ENCODE measurements around the gene ACSL6.

The ACSL6 gene, protein sequence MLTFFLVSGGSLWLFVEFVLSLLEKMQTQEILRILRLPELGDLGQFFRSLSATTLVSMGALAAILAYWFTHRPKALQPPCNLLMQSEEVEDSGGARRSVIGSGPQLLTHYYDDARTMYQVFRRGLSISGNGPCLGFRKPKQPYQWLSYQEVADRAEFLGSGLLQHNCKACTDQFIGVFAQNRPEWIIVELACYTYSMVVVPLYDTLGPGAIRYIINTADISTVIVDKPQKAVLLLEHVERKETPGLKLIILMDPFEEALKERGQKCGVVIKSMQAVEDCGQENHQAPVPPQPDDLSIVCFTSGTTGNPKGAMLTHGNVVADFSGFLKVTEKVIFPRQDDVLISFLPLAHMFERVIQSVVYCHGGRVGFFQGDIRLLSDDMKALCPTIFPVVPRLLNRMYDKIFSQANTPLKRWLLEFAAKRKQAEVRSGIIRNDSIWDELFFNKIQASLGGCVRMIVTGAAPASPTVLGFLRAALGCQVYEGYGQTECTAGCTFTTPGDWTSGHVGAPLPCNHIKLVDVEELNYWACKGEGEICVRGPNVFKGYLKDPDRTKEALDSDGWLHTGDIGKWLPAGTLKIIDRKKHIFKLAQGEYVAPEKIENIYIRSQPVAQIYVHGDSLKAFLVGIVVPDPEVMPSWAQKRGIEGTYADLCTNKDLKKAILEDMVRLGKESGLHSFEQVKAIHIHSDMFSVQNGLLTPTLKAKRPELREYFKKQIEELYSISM

DNA sequence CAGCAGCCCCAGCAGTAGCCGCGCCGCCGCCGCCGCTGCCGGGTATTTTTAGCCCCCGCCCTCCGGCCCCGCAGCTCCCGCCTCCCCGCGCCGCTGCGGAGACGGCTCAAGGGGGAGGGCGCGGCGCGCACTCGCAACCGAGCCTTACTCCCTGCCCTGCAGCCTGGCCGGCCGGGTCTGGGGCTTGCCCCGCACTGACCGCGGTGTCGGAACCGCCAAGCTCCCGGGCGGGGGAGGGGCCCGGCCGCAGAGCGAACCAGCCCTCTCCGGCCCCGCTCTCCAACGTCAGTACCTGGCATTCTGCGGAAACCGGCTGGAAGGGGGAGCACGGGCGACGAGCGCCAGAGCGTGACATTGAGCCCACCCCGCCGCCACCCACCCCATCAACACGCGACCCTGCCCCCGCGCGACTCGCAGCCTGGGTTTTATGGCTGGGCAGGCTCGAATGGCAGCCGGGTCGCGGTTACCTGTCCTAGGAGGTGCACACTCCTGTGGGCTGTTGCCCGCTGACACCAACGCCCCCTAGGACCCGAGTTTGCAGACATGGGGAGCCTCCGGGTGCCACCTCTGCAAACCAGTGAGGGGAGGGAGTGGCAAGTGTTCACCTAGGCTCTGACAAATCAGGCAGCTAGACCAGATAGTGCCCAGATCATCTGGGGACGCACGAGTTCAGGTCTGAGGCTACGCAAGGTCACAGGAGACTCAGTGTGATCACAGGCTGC lies at the start of gene ACSL6:
ACSL6 (minus strand) TSS at position 37 of the 722 bp plus-strand sequence. CDS start 105 bp downstream, outside the sequence.
- no peak for DNase-seq

DNA sequence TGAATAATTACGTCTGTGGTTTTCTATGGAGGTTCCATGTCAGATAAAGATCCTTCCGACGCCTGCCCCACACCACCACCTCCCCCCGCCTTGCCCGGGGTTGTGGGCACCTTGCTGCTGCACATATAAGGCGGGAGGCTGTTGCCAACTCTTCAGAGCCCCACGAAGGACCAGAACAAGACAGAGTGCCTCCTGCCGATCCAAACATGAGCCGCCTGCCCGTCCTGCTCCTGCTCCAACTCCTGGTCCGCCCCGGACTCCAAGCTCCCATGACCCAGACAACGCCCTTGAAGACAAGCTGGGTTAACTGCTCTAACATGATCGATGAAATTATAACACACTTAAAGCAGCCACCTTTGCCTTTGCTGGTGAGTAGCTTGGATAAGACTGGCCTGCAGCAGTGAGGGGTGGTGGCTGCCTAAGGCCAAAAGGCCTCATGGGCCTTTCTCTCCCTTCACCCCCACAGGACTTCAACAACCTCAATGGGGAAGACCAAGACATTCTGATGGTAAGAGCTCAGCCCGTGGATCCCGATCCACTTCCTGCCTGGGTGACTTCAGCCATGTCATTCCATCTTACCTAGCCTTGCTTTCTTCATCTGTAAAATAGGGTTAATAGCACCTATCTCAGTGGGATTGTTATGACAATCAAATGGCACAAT lies 49.2 kb upstream of the ACSL6 start, which contains the start of gene IL3:
IL3 (plus strand) TSS at position 155 of the 661 bp plus-strand sequence; CDS start at position 207, 52 bp downstream.
- no peak for DNase-seq

DNA sequence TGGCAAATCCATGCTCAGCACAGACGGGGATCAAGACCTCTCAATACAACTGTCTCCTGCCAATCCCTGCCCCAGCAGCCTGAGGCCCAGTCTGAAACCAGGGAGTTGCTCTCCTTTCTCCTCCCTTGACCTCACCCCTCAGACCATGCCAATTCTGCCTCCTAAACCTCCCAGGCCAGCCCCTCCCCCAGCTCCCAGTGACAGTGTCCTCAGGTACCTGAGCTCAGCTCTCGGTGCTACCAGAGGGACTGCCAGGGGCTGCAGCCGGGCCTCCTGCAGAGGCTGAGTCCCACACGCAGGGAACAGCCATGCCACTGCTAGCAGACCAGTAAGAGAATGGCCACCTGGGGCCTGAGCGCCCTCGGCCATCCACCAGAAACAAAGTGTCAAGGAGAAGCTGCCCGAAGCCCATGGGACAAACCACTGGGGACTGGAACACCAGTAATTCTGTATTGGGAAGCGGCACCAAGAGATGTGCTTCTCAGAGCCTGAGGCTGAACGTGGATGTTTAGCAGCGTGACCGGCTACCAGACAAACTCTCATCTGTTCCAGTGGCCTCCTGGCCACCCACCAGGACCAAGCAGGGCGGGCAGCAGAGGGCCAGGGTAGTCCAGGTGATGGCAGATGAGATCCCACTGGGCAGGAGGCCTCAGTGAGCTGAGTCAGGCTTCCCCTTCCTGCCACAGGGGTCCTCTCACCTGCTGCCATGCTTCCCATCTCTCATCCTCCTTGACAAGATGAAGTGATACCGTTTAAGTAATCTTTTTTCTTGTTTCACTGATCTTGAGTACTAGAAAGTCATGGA lies 48.4 kb upstream of the ACSL6 start:
- no peak for DNase-seq

DNA sequence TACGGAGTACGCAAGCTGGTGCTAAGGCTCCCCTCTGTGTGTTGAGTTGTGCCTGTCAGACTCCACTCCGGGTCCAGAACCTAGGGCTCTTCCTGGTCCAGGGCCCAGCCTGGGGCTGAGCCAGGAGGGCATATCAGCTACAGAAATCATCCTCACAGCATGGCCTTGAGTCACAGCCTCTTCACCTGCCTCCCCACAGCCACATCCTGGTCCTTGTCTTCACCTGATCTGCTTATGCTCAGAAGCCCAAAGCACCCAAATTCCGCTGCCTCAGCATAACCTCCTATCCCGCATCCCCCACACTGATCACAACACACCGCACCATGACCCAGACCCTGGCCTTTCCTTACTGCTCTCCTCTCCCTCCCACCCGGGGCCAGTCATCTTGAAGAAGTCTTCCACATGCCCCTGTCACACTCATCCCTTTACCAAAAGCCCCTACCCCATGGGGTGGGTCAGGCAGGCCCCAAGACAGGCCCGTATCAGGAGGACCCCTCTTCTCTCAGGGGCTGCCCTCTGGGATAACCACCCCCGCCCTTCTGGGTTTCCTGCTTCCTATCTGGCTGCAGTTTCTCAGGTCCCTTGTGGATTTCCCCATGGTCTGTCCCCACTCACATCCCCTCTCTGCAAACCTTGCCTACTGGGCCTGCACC lies 47.7 kb upstream of the ACSL6 start:
- DNase-seq, result no peak

DNA sequence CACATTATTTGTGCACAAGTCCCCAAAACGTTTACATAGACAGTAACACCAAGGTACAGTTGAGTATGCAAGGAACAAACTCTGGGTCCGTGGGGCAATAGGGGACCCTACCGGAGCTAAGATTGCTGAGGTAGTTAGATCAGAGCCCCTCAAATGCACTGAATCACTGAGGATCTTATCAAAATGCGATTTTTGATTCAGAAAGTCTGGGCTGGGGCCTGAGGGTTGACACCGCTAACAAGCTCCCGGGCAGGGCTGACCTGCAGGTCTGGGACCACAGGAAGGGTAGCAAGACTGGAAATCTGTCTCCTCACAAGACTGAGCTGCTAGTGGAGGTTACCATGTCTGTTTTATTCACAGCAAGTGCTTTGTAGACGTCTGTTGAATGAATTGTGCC lies 47.2 kb upstream of the ACSL6 start:
- no peak for DNase-seq

DNA sequence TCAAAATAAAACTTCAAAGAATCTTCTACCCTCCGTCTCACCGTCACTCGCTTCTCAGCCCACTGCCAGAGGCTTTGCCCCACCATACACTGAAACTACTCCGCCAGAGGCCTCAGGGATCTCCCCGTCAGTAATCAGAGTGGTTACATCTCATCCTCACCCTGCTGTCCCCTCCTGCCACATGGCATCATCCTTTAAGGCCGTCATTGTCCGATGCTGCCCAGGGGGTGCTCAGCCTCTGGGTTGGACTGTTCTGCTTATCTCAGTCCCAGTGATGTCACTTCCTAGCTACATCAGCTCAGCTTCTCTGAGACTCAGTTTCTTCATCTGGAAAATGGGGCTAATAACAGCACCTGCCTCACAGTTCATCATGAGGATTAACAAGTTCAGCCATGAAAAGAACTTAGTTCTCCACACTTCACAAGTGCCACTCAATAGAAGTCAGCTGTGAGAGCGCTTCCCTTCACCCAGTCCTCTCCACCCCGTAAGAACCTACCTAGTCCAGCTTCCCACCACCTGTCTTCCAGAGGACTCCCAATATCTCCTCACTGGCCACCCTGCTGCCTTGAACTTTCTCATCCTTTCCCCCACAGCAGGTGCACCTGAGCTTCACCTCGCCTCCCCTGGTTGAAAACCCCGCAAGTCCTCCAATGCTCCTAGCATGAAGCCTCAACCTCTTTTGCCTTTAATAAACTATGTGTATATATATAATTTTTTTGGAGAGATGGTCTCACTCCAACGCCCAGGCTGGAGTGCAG lies 46.2 kb upstream of the ACSL6 start:
- DNase-seq, result no peak

DNA sequence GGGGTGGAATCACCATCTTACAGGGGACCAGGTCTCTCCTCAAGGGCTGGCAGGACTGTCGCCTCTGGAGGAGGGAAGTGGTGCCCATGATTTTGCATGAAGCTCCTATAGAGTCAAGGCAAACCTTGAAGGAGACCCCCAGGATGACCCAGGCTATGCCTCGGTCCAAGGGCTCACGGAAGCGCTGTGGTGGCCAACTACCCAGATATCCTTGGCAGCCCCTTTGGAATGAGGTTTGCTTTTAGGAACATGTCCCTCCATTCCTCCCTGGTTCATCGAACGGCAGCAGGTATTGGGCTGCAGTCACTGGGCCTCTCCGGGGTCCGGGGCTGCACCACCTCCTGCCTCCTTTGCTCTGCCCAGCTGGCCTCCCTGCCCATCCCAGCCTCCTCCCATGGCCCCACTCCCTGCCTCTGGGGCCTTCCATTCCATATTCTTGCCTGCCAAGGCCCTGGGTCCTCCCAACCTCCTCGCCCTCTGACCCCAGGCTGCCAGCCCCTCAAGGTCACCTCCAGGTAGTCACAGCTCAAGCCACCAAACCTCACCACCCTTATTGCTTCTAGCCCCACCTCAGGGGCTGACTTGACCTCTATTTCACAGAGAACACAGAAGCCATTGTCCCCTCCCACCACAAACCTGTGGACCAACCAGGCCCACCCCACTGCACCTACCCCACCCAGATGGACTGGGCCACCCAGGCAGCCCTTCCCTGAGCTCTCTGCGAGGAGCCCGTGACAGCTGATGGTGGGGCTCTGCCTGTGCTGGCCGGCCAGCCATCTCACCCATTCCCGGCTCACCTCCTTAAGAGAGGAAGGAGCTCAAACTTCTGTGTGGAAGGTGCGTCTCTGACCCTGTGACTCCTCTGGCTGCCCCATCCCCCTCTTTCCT lies 45.4 kb upstream of the ACSL6 start:
- no peak for DNase-seq

DNA sequence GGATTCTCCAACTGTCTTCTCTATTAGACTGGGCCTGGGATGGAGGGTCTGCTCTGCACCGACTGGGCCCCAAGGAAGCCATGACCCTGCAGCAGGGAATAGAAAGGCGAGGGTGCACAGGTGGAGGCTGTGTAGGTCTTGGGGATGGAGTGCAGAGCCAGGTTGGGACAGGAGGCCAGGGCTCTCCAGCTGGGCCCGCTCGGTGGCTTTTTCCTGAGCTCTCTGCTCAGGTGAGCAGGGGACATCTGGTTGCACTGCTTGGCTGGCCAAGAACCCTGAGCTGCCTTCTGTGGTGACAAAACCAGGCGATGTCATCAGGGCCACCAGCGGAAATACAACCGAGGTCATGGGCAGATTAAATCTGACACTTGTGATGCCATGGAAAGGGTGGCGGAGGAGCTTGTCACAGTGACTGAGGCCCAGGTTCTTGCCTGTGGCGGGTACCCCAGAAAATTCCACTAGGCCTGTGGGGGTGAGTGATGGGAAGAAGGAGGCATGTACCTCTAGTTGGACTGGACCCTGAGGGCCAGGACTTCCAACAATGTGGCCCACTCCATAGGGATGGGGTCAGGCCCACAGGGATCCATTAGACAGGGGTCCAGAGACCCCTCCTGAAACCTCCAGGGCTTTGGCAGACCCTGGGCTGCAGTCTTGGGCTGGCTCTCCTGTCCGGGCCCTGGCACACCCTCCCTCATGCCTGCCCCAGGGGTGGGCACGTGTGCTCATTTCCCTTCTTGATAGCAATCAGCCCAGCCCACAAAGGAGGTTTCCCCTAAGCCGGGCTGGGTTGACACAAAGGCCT lies 44.6 kb upstream of the ACSL6 start:
- no peak for DNase-seq

DNA sequence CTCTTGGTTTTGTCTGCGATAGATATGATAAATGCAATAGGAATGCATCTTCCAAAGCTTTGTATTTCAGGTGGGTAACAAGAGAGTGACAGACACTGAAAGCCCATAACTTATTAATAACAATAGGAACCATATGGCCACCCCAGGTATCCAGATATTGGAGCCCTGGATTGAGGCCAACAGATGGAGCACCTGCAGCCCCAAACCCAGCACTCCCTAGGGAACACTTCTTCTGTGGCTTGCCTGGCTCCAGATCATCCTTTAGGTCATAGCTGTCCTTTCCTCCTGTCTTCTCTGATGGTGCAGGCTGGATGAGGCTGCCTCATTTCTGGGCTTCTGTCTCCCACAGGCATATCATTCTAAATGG lies 44.0 kb upstream of the ACSL6 start:
- no peak for DNase-seq

DNA sequence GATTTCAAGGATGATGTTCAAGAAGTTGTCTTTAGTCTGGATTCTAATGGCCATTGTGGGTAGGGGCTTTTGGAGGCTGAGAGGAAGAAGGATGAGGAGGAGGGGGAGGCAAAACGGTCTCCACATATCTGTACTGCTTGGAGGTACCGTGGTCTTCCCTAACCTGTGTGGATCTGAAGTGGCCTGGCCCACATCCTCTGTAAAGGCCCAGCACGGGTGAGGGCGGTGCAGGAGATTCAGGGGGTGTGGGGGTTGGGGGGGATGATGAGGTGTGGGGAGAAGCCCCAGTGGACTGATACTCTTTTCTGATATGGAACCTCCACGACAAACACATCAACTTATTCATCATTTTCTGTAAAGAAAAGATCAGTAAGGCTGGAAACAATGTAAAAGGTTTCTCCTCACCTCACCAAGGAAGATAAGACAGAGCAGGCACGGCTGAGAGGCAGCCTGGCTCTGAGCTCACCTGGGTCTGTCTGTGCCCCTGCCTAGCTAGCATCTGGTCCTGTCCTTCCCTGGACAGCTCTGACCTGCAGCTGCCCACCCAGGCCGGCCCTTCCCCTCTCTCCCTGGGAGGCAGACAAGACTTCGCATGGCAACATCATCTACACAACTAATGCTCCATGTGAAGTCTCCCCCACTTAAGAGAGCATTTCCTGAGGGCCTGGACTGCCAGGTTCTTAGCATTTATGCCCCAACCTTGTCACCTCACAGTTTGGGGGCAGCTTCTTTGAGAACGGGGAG lies 43.4 kb upstream of the ACSL6 start:
- DNase-seq, result no peak

DNA sequence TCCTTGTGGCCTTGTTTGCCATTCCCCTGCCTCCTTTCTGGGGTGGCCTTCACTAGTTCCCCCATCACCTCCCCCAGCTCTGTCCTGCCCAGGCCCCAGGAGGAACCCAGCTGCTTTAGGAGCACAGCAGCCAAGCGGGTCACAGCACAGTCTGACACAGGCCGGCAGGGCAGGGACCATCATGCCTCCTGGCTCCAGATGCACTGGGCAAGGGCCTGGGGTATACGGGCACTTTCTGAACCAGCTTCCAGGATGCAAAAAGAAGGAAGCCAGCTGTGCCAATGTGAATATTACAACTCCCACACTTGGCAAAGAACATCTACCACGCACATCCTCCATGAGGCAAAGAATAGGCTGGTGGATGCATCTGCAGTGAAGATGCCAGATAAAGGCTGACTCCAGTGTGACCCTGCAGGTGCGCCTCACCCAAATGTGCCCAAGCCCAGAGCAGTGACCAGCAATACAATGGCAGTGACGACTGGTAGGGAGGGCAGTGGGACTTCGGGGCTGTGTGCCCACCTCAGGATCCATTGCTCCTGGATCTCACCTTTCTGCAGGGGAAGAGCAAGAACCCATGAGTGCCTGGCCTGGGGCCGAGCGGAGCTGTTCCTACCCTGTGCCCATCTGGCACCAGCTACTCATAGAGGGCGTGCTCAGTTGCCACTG lies 42.7 kb upstream of the ACSL6 start:
- no peak for DNase-seq

DNA sequence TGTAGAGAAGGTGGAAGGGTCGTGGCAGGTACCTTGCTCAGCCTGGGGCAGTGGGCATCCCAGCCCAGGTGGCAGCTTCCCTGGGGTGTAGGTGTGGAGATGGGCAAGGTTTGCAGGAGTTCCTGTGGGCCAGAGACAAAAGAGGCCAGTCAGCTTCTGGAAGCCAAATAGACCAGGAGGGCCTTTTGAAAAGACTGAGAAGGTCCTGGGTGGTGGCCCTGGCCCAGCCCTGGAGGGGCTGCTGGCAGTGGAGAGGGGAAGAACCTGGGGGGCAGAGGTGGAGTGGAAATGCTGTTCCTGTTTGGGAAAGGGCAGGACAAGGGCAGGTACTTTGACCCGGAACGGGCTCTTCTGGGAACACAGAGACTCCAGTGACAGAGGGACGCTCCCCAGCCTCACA lies 42.0 kb upstream of the ACSL6 start:
- DNase-seq, result no peak

DNA sequence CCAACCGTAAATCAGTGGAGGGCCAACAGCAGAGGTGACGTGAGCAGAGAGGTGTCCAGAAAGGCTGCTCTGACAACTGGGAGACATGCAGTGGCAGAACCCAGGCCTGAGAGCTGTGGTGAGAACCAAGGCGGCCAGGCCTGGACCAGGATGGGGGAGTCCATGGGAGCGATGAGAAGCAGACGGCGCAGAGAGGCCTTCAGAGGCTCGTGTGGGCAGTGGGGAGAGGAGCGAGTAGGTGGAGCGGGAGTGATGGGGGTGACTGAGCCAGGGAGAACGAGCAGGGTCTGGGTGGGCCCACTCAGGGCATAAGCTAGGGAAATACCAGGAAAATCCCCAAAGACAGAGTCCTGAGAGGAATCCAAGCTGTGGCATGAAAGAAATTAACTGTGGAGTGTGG lies 41.1 kb upstream of the ACSL6 start:
- DNase-seq, result no peak

DNA sequence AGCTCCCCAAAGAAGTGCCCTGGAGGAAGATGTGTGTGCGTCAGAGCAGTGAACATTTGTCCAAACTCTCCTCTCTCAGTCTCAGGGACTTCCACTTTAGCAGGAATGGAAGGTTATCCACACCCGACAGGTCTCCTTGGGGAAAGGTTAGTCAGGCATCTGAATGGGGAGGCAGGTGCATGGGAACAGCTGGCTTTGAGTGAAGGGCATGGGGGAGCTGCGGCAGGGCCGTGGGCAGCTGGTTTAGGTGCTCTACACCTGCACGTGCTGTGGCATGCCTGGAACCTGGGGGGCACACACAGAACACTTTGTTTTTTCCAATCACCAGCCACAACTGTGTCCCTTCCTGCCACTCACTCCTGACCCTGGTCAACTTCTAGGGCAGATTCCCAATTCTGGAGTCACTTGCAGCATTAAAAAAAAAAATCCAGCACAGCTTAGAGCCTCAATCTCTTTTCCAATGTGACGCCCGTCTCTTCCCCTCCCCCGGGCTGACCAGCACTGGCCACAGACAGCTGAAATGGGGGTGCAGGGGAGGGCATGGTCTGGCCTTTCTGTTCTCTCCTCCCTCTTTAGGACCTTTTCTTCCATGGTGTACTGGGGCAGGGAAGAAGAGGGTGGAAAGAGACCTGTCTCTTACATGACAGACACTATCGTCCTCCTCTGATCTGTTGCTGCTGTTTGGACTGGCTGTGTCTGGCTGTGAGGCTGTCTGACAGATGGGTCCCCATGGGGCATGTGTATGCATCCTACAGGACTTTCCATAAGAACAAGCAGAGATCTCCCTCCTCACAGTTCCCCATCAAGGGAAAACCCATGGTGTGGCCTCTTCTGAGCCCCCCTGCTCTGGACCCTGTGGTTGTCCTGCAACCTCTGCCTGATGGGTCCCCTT lies 39.4 kb upstream of the ACSL6 start:
- DNase-seq, result no peak

DNA sequence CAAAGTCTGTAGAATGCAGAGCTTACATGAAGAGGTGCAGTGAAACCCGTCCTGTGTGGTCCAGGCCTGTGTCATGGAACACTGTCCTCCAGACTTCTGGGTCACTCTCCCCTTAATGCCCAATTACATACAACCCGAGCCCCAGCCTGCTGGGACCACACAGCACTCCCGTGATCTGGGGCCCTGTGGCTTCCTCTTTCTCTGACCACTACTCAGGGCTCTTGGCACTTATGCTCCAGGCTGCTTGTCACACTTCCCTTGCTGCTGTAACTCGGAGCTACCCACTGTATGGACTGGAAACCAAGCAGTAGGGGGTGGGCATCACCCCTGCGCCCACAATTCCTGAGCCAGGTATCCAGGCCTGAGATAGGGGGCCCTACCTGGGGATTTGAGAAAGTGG lies 38.7 kb upstream of the ACSL6 start:
- DNase-seq, result no peak

DNA sequence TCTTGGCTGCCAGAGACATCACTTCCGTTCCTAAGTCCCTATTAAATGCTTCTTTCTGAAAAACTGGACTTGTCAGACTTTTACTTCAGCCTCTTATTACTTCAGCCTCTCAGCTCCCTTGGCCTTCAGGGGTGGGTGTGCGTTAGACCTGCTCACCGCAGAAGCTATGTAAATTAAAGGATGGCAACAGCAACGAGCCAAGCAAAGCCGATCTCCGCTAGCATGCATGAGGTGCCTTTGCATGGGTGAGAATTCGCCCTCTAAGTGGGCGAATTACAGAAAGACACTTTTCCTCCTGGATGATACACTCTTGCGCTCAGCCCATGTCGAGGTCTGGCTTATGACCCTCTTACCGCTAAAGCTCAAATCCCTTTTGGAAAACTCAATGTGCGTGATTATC lies 38.1 kb upstream of the ACSL6 start:
- DNase-seq, result no peak

DNA sequence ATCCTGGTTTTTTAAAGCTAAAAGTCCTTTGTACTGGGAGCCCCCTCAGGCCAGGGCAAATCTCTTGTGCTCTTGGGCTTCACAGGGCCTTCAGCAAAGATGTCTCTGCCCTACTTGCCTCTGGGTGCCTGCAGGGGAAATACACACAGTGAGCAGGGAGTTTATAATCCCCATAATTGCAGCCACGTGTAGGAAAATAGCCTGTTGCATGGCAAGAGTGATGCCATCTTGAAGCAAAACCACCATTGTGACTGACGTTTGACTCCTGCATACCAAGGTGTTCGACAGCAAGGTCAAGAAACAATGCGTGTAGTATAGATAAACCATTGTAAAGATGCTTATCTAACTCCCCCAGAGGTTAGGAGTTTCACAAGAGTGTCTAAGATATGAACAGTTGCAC lies 37.6 kb upstream of the ACSL6 start:
- no peak for DNase-seq
